Mesenchymal stem cell (in vitro differentiated cells and primary cell): ENCODE data around the gene RHBDF1.
"Not testable (repeated sequence)": the region's sequence is repeated elsewhere in the genome, so short reads cannot be mapped to it uniquely, and the experiment has no call there.

Source experiments
- DNase-seq: peaks from one replicate; pipeline ENCODE4 v3.0.0-alpha.2; 2013
- H2AFZ ChIP-seq: one replicate; pipeline ENCODE4 v1.6.1; 2013; ENCODE audit warnings: low read depth, mild to moderate bottlenecking, control low read depth, inconsistent platforms, low read length, moderate library complexity
- H2AK5ac ChIP-seq: 2 replicates; pipeline ENCODE4 v1.6.1; 2013; ENCODE audit warnings: low read length, moderate library complexity, mild to moderate bottlenecking, inconsistent platforms; ENCODE audit not compliant: severe bottlenecking
- H2BK120ac ChIP-seq: one replicate; pipeline ENCODE4 v1.6.1; 2013; ENCODE audit warnings: low read depth, mild to moderate bottlenecking, inconsistent platforms, low read length, moderate library complexity
- H2BK12ac ChIP-seq, 2 experiments: one replicate each; pipeline ENCODE4 v1.6.1; 2013; ENCODE audit warnings: inconsistent platforms in 2 of 2, low read length in 2 of 2, mild to moderate bottlenecking in 2 of 2, moderate library complexity in 2 of 2, control low read depth in 1 of 2
- H2BK15ac ChIP-seq: one replicate; pipeline ENCODE4 v1.6.1; 2013; ENCODE audit warnings: mild to moderate bottlenecking, low read depth, inconsistent platforms; ENCODE audit not compliant: poor library complexity, severe bottlenecking
- H2BK5ac ChIP-seq: 2 replicates; pipeline ENCODE4 v1.6.1; 2013; ENCODE audit warnings: low read depth, mild to moderate bottlenecking, low read length, control low read depth, inconsistent platforms; ENCODE audit not compliant: poor library complexity, severe bottlenecking
- H3K14ac ChIP-seq, 2 experiments: one replicate each; pipeline ENCODE4 v1.6.1; 2013; ENCODE audit warnings: inconsistent platforms in 2 of 2, low read length in 2 of 2, control low read depth in 1 of 2, mild to moderate bottlenecking in 1 of 2, moderate library complexity in 1 of 2
- H3K18ac ChIP-seq, 2 experiments: one replicate each; pipeline ENCODE4 v1.6.1; 2013; ENCODE audit warnings: inconsistent platforms in 2 of 2, low read length in 2 of 2, control low read depth in 1 of 2, low read depth in 1 of 2, mild to moderate bottlenecking in 1 of 2
- H3K23ac ChIP-seq, 2 experiments: one replicate each; pipeline ENCODE4 v1.6.1; 2013; ENCODE audit warnings: inconsistent platforms in 2 of 2, low read length in 2 of 2, mild to moderate bottlenecking in 2 of 2, moderate library complexity in 2 of 2, control low read depth in 1 of 2
- H3K27ac ChIP-seq: 2 replicates; pipeline ENCODE4 v1.5.1; 2013; ENCODE audit warnings: mild to moderate bottlenecking, moderate library complexity, low read length, control low read depth, inconsistent platforms; ENCODE audit not compliant: poor library complexity, severe bottlenecking
- H3K27me3 ChIP-seq, 2 experiments: 2 replicates each; pipeline versions ENCODE4 v1.6.1 to v1.7.0; 2013; ENCODE audit warnings: low read length in 2 of 2, mild to moderate bottlenecking in 2 of 2, moderate library complexity in 2 of 2, control low read depth in 1 of 2, inconsistent platforms in 1 of 2; ENCODE audit not compliant: control insufficient read depth in 1 of 2, insufficient read depth in 1 of 2
- H3K36me3 ChIP-seq, 2 experiments: 2 replicates each; pipeline versions ENCODE4 v1.6.1 to v1.7.0; 2013; ENCODE audit warnings: low read length in 2 of 2, control low read depth in 1 of 2, inconsistent platforms in 1 of 2, low read depth in 1 of 2, mild to moderate bottlenecking in 1 of 2; ENCODE audit not compliant: insufficient read depth in 2 of 2, control insufficient read depth in 1 of 2
- H3K4ac ChIP-seq, 2 experiments: one replicate each; pipeline ENCODE4 v1.6.1; 2013; ENCODE audit warnings: inconsistent platforms in 2 of 2, low read length in 2 of 2, mild to moderate bottlenecking in 2 of 2, moderate library complexity in 2 of 2, control low read depth in 1 of 2, low read depth in 1 of 2
- H3K4me1 ChIP-seq: 2 replicates; pipeline ENCODE4 v1.6.1; 2013; ENCODE audit warnings: low read depth, low read length, control low read depth; ENCODE audit not compliant: control insufficient read depth, insufficient read depth
- H3K4me2 ChIP-seq: 2 replicates; pipeline ENCODE4 v1.6.1; 2013; ENCODE audit warnings: low read length, mild to moderate bottlenecking, inconsistent platforms; ENCODE audit not compliant: poor library complexity, severe bottlenecking
- H3K4me3 ChIP-seq, 2 experiments: 2 replicates each; pipeline versions ENCODE4 v1.5.1 to v1.7.0; 2013; ENCODE audit warnings: low read length in 2 of 2, mild to moderate bottlenecking in 2 of 2, control low read depth in 1 of 2, low read depth in 1 of 2; ENCODE audit not compliant: insufficient read depth in 1 of 2
- H3K79me1 ChIP-seq: replicated peaks from 2 replicates; pipeline ENCODE4 v1.6.1; 2013; ENCODE audit warnings: mild to moderate bottlenecking, control low read depth, low read length, inconsistent platforms; ENCODE audit not compliant: poor library complexity, severe bottlenecking
- H3K9ac ChIP-seq: 2 replicates; pipeline ENCODE4 v1.7.0; 2013; ENCODE audit warnings: mild to moderate bottlenecking, low read length, moderate library complexity
- H3K9me3 ChIP-seq: 2 replicates; pipeline ENCODE4 v1.7.0; 2013; ENCODE audit warnings: mild to moderate bottlenecking, low read length; ENCODE audit not compliant: control insufficient read depth
- H4K8ac ChIP-seq: one replicate; pipeline ENCODE4 v1.6.1; 2013; ENCODE audit warnings: inconsistent platforms, mild to moderate bottlenecking, low read length, moderate library complexity
- H4K91ac ChIP-seq: one replicate; pipeline ENCODE4 v1.6.1; 2013; ENCODE audit warnings: mild to moderate bottlenecking, low read length, inconsistent platforms
- WGBS: methylation state at CpG from one replicate; pipeline ENCODE4 v1.1.7; 2013; ENCODE audit warnings: mixed read lengths; 5-methylcytosine and 5-hydroxymethylcytosine counted together

The RHBDF1 gene

DNA sequence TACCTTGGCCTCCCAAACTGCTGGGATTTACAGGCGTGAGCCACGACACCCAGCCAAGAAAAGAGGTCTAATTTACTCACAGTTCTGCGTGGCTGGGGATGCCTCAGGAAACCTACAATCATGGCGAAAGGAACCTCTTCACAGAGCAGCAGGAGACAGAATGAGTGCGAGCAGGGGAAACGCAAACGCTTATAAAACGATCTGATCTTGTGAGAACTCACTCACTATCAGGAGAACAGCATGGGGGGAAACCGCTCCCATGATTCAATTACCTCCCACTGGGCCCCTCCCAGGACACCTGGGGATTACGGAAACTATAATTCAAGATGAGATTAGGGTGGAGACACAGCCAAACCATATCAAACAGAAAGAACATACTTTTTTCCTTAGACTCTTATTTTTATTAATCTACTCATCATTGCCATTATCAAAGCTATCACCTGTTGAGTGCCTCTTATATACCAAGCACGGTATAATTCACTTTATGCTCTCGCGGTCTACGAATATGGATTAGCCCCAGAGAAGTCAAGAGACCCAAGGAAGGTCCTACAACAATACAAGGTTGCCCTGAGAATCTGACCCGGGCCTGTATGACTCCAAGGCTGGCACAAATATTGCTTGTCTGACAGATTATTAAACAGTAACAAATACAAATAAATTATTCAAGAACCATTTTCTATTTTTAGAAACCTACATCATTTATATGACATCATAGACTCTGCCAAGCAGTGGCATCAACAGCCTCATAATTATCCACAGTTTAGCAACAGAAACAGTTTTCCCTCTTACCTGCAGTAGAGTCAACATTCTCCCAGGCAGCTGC lies 21.5 kb downstream of the RHBDF1 start:
- no peak overlapping the region for H3K4ac ChIP-seq
- 87% methylated on average over 14 of the region's 15 CpGs for WGBS

DNA sequence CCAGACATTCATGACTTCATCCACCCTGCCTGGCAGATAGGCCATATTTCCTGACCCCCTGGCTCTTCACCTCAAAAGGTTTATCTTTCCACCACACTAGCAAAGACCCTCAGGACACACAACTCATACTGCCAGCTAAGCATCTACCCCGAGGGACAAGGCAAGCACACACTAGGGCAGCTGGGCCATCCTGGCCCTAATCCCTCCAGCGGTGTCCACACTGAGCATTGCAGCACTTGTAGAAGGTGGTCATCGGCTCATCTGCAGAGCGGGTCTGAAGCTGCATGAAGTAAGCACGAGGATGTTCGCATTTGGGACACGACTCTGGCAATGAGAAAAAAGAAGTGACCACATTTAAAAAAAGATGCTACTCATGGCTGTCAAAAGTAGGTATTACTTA lies 25.2 kb downstream of the RHBDF1 start:
- H3K23ac ChIP-seq: no peak overlapping the region
- peaks cover 18% of the 10 kb centered on the region for H3K79me1 ChIP-seq
- no peaks in the 10 kb centered on the region for H3K9me3 ChIP-seq
- H4K91ac ChIP-seq: no peak overlapping the region
- no peak overlapping the region for H3K9ac ChIP-seq
- H2BK5ac ChIP-seq: no peak overlapping the region
- no peak overlapping the region for H2AK5ac ChIP-seq
- H2BK120ac ChIP-seq: no peak overlapping the region
- peaks cover 24 to 44% of the 10 kb centered on the region in 2 experiments for H3K36me3 ChIP-seq
- H2BK15ac ChIP-seq: no peak overlapping the region
- peak overlapping the region in 1 of 2 experiments; percentile 1 for H3K18ac ChIP-seq
- no peak overlapping the region for H2AFZ ChIP-seq
- no peak for DNase-seq
- no peak overlapping the region for H3K4ac ChIP-seq
- H3K14ac ChIP-seq: no peak overlapping the region
- 98% methylated on average over 7 of the region's 7 CpGs for WGBS
- no peak overlapping the region for H3K27ac ChIP-seq
- no peak overlapping the region for H4K8ac ChIP-seq
- H3K4me3 ChIP-seq: no peak overlapping the region
- H3K4me1 ChIP-seq: peaks cover 2% of the 10 kb centered on the region
- H3K4me2 ChIP-seq: no peak overlapping the region
- no peak overlapping the region for H2BK12ac ChIP-seq
- H3K27me3 ChIP-seq: no peaks in the 10 kb centered on the region

More for the DNA sequence above, 21.5 kb downstream of the RHBDF1 start:
- H2AFZ ChIP-seq: no peak overlapping the region
- peak overlapping the region; percentile 38 for H2BK5ac ChIP-seq
- H3K9ac ChIP-seq: no peak overlapping the region
- no peak overlapping the region for H4K8ac ChIP-seq
- no peak overlapping the region for H2AK5ac ChIP-seq
- no peaks in the 10 kb centered on the region for H3K27me3 ChIP-seq
- no peak overlapping the region for H3K4me2 ChIP-seq
- H4K91ac ChIP-seq: no peak overlapping the region
- no peak overlapping the region for H2BK120ac ChIP-seq
- no peak overlapping the region for H2BK15ac ChIP-seq
- H3K4me1 ChIP-seq: peaks cover 6% of the 10 kb centered on the region
- H3K4me3 ChIP-seq: no peak overlapping the region
- H2BK12ac ChIP-seq: no peak overlapping the region
- no peaks in the 10 kb centered on the region for H3K9me3 ChIP-seq
- H3K23ac ChIP-seq: no peak overlapping the region
- no peak overlapping the region for H3K14ac ChIP-seq
- DNase-seq: no peak
- peaks cover 17% of the 10 kb centered on the region for H3K79me1 ChIP-seq
- no peak overlapping the region for H3K18ac ChIP-seq
- H3K27ac ChIP-seq: no peak overlapping the region
- peaks cover 21 to 36% of the 10 kb centered on the region in 2 experiments for H3K36me3 ChIP-seq

DNA sequence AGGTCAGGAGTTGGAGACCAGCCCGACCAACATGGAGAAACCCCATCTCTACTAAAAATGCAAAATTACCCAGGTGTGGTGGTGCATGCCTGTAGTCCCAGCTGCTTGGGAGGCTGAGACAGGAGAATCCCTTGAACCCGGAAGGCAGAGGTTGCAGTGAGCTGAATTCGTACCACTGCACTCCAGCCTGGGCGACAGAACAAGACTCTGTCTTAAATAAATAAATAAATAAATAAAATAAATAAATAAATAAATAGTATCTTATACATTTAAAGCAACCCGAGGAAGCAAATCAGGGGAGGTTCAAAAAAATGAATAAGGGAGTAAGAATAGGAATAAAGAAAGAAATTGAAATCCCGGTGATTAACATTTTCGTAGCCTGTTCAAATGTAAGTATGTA lies 25.9 kb downstream of the RHBDF1 start:
- peaks cover 18% of the 10 kb centered on the region for H3K79me1 ChIP-seq

DNA sequence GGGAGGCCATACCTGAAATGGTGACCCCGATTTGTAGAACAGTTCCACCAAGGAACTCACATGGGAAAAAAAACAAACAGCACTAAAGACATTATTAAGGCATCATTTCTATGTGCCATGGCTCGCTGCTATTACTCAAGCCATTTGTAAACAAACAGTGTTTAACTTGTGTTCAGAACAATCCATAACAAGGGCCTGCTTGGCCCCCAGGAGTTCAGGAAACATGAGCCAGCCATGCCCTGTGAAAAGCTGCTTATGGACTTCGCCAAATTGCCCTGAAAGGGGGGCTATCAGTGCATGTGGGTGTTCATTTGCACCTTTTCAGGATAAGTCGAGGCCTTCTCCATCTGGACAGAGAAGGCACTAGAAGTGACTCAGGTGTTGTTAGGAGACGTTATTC lies 27.0 kb downstream of the RHBDF1 start:
- Histone ChIP-seq H4K8ac (no peak overlapping the region), H2BK12ac (no peak overlapping the region), H3K27ac (no peak overlapping the region), H2BK120ac (no peak overlapping the region), H4K91ac (no peak overlapping the region), H3K4me1 (peaks cover 3% of the 10 kb centered on the region), H2BK5ac (no peak overlapping the region), H3K18ac (no peak overlapping the region), H2BK15ac (no peak overlapping the region), H3K9ac (no peak overlapping the region), H3K14ac (no peak overlapping the region), H3K4ac (no peak overlapping the region), H3K79me1 (peaks cover 17% of the 10 kb centered on the region), H2AFZ (no peak overlapping the region), H3K4me2 (no peak overlapping the region), H2AK5ac (no peak overlapping the region), H3K4me3 (no peak overlapping the region), H3K23ac (no peak overlapping the region), H3K27me3 (no peaks in the 10 kb centered on the region), H3K9me3 (no peaks in the 10 kb centered on the region), H3K36me3 (peaks cover 29 to 41% of the 10 kb centered on the region in 2 experiments)
- WGBS: 77% methylated on average over 5 of the region's 5 CpGs
- no peak for DNase-seq

More for the DNA sequence above, 25.9 kb downstream of the RHBDF1 start:
- H2AFZ ChIP-seq, H3K4me1 ChIP-seq, H2BK120ac ChIP-seq, H4K91ac ChIP-seq, H3K18ac ChIP-seq, H3K9ac ChIP-seq, H2BK5ac ChIP-seq, H3K9me3 ChIP-seq, H3K4ac ChIP-seq, H2BK15ac ChIP-seq, H4K8ac ChIP-seq, H2BK12ac ChIP-seq, H3K27ac ChIP-seq, H3K27me3 ChIP-seq, DNase-seq, H3K4me2 ChIP-seq, H3K14ac ChIP-seq, H2AK5ac ChIP-seq, H3K23ac ChIP-seq, H3K4me3 ChIP-seq: not testable (repeated sequence)
- peaks cover 31 to 44% of the 10 kb centered on the region in 2 experiments for H3K36me3 ChIP-seq
- 99% methylated on average over 5 of the region's 7 CpGs for WGBS
